Endothelial cell of umbilical vein (primary cell): ENCODE measurements around the gene RPLP2.

Source experiments
- CTCF ChIP-seq, 2 donors: IDR thresholded peaks; 1 replicate in 1 of 2; 2 replicates in 1 of 2; pipeline ENCODE4 v1.5.1; 2011; ENCODE audit warnings: low read length in 2 of 2, mild to moderate bottlenecking in 2 of 2, moderate library complexity in 2 of 2, control low read depth in 1 of 2, inconsistent platforms in 1 of 2, low read depth in 1 of 2; ENCODE audit not compliant: insufficient read depth in 1 of 2; ENCODE audit errors: extremely low read depth in 1 of 2
- EZH2 ChIP-seq: IDR thresholded peaks from 2 replicates; pipeline ENCODE4 v1.6.1; 2012; ENCODE audit warnings: borderline replicate concordance, low read depth, mild to moderate bottlenecking, moderate library complexity, low read length, inconsistent platforms; ENCODE audit not compliant: severe bottlenecking
- MYC ChIP-seq: IDR thresholded peaks from one replicate; pipeline ENCODE4 v1.6.1; 2011; ENCODE audit warnings: mild to moderate bottlenecking, low read depth, low read length
- POLR2AphosphoS5 ChIP-seq: IDR thresholded peaks from 2 replicates; pipeline ENCODE4 v1.6.1; 2012; ENCODE audit warnings: low read depth, mild to moderate bottlenecking, control low read depth, low read length, moderate library complexity; ENCODE audit not compliant: insufficient read depth

DNA sequence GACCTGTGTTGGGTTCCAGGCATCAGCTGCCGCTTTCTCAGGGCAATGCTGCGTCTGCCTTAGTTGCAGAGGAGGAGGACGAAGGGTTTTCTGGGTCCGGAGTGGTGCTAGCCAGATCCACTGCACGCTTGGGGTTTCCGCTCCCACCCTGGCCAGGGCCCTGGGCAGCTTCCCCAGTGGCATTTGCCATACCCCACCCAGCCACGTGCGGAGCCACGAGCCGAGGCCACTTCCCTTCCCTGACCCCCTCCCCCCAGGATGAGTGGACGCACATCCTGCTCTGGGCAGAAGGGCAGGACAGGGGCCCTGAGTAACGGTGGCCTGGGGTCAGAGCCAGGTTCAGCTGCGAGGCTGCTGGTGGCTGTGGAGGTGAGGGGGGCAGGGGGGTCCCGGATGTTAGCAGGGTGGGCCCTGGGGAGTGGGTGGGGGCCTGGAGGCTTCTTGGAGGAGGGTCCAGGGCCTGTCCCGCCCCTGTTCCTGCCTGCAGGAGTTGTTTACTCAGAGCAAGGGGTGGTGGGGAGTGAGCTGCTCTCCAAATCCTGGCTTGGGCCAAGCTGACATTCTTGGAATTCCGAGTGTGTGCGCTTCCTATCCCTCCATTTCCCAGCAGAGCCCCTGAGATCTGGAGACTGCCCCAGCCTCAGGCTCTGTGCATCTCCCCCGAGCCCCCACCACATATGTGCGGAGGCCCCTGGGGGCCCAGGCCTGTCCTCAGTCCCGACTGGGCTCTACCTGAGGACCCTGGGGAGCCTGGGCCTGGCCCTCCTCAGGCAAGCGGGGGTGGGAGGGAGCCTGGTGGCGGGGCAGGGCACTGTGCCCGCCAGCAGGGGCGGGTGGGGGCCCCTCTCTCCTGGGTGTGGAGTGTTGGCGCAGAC is 34.3 kb downstream of the RPLP2 start:
- TF ChIP-seq MYC = peak; percentile 99
- peak in 1 of 2 donors; percentile 15 for TF ChIP-seq CTCF (IDR thresholded peaks at IDR 0.05; ENCODE audit: extremely low read depth in 1 of 2, insufficient read depth in 1 of 2, low read depth in 1 of 2, low read length in 2 of 2)
- TF ChIP-seq POLR2AphosphoS5 = peak; percentile 98
- TF ChIP-seq EZH2 = no peak
